Measurements from ENCODE around the gene PANX1. TPM values are rescaled to one million over a fixed set of nuclear protein-coding genes. Genes with fewer than 3 reads are reported as not detected.

Gene PANX1
- polyA plus RNA-seq, 6 donors from 2014 or later, result 8.1 to 14.0 (median 9.4) TPM

DNA sequence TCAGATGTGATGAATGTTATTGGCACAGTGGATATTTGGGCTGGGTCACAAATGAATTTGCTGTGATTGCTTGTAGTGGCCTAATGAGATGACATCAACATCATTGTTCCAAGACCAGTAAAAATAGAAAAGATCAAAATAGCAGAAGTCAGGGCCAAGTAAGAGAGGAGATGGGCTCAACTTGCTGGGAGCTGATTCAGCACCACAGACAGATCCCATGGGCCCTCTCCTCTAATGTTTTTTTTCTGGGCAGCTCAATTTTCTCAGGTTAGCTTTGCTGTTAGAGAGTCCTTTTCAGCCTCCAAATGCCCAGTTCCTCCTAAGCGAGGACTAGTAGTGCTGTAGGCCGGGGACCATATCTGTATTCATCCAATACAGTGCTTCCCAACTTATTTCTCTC, 89.7 kb downstream of the PANX1 start:
- ATAC-seq (ENCODE audit: low read depth in 2 of 2) (no peak), DNase-seq (no peak)
- Mint-ChIP-seq H3K27me3 (peaks cover 0 to 6% (median 0%) of the 10 kb centered on the region in 3 donors), H3K4me3 (no peak overlapping the region), H3K9me3 (peaks cover 4 to 43% (median 33%) of the 10 kb centered on the region in 7 donors), H3K27ac (no peak overlapping the region), H3K36me3 (peaks cover 0 to 18% of the 10 kb centered on the region in 2 donors), H3K4me1 (no peaks in the 10 kb centered on the region)

DNA sequence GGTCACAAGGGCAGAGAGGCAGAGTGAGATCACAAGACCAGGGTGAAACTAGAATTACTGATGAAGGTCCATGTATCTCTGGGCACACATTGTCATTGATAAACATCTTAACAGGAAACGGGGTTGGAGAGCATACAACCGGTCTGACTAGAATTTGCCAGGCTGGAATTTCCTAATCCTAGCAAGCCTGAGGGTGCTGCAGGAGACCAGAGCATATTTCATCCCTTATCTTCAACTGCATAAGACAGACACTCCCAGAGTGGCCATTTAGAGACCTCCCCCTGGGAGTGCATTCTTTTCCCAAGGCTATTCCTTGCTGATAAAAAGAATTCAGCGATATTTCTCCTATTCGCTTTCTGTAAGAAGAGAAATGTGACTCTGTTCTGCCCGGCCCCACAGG, 91.1 kb downstream of the PANX1 start:
- Mint-ChIP-seq H3K9me3 (peaks cover 4 to 43% (median 33%) of the 10 kb centered on the region in 7 donors), H3K4me1 (no peaks in the 10 kb centered on the region), H3K27ac (no peak overlapping the region), H3K36me3 (peaks cover 0 to 18% of the 10 kb centered on the region in 2 donors), H3K4me3 (no peak overlapping the region), H3K27me3 (no peaks in the 10 kb centered on the region)
- ATAC-seq (ENCODE audit: low read depth in 2 of 2) (no peak), DNase-seq (no peak)

DNA sequence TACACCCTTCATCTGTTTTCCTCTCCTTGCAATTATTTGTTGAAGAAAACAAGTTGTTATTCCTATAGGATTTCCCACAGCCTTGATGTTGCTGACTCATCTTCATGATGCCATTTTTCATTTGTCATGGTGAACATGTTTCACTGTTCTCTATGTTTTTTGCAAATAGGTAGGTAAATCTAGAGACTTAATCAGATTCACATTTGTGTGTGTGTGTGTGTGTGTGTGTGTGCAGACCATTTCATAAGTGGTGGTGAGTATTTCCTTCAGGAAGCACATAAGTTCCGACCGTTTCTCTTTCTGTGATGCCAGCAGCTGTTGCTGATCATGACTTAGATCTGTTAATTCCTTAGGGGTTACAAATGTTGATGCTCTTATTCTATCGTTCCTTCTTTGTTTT, 95.4 kb downstream of the PANX1 start:
- Mint-ChIP-seq H3K9me3 (peaks cover 4 to 30% (median 22%) of the 10 kb centered on the region in 7 donors), H3K27me3 (no peaks in the 10 kb centered on the region), H3K27ac (no peak overlapping the region), H3K36me3 (peaks cover 0 to 18% of the 10 kb centered on the region in 2 donors), H3K4me3 (no peak overlapping the region), H3K4me1 (no peaks in the 10 kb centered on the region)
- ATAC-seq (ENCODE audit: low read depth in 2 of 2) (no peak), DNase-seq (no peak)

Other genes starting within 250 kb of the PANX1 start
- under 1 TPM in 4 of 6 donors, not detected in 2; 0.05 to 0.29 (median 0.13) TPM for gene HEPHL1, start 107.5 kb upstream of the PANX1 start, polyA plus RNA-seq (ENCODE audit: low read depth in 6 of 6)
- not detected for gene IZUMO1R, start 175.7 kb downstream of the PANX1 start, polyA plus RNA-seq (ENCODE audit: low read depth in 6 of 6)

All from naive B cell (primary cell).